ENCODE results near the gene KCNQ1. TPM values are rescaled to one million over a fixed set of nuclear protein-coding genes. Genes with fewer than 3 reads are reported as not detected.

KCNQ1 gene
- total RNA-seq, 1 donor from 2014 or later: 1.6 TPM

DNA sequence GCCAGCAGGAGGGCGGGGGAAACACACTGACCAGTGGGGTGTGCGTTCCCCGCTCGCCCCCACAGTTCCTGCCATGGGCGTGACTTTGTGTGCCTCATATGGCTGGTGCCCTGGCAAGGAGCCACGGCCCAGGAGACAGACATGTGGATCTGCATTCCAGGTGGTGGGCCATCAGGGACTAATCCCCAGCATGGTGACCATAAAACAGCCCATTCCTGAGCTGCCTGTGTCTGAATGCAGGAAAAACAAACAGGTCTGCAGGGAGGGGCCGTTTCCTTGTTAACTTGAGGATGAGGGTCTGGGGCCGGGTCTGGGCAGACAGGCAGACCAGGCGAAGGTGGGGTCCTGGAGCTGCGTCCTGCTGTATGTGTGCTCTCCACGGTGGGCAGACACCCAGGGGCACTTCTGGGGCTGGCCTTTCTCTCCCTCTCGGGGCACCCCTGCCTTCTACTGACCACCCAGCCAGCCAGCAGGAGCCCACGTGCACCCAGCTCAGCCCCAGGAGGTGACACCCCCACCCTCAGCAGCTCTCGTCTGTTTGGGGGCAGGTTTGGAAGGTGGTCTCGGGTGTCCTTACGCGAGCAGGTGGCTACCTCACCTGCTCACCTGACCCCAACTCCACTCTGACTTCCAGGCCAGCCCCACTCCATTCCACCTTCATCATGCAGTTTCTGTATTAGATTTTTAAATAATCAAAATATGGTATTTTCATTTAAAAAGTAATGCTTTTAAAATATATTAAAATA lies 134.7 kb downstream of the KCNQ1 start:
- Histone ChIP-seq H3K4me3 (ENCODE audit: low read depth, low read length) (no peak overlapping the region), H3K27me3 (ENCODE audit: control insufficient read depth, insufficient read depth, low read length) (no peaks in the 10 kb centered on the region), H3K36me3 (ENCODE audit: control insufficient read depth, insufficient read depth, low read length) (no peaks in the 10 kb centered on the region)
- TF ChIP-seq, protein P1, sequence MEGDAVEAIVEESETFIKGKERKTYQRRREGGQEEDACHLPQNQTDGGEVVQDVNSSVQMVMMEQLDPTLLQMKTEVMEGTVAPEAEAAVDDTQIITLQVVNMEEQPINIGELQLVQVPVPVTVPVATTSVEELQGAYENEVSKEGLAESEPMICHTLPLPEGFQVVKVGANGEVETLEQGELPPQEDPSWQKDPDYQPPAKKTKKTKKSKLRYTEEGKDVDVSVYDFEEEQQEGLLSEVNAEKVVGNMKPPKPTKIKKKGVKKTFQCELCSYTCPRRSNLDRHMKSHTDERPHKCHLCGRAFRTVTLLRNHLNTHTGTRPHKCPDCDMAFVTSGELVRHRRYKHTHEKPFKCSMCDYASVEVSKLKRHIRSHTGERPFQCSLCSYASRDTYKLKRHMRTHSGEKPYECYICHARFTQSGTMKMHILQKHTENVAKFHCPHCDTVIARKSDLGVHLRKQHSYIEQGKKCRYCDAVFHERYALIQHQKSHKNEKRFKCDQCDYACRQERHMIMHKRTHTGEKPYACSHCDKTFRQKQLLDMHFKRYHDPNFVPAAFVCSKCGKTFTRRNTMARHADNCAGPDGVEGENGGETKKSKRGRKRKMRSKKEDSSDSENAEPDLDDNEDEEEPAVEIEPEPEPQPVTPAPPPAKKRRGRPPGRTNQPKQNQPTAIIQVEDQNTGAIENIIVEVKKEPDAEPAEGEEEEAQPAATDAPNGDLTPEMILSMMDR (IDR thresholded peaks at IDR 0.05; ENCODE audit: insufficient read depth, low read length, severe bottlenecking): no peak
- DNase-seq (ENCODE audit: low read depth): no peak
- FAIRE-seq: no peak

DNA sequence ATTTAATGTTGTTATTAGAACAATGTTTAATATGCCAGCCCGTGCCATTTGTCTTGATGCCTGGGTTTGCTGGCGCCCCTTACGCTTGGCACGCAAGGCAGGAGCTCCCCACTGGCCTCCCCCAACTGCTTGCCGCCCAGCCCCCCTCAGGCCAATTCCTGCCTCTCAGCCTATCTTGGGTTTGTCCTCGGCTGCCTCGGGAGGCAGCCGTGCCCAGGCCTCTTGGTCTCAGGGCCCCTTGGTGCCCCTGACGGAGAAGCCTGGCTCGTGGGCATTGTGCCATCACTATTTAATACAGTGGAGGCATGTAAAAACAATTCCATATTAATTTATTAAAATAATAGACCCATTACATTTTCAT lies 135.2 kb downstream of the KCNQ1 start:
- H3K27me3 ChIP-seq (ENCODE audit: control insufficient read depth, insufficient read depth, low read length): no peaks in the 10 kb centered on the region
- H3K4me3 ChIP-seq (ENCODE audit: low read depth, low read length): no peak overlapping the region
- H3K36me3 ChIP-seq (ENCODE audit: control insufficient read depth, insufficient read depth, low read length): no peaks in the 10 kb centered on the region
- FAIRE-seq (no peak), DNase-seq (ENCODE audit: low read depth) (no peak)
- TF ChIP-seq, protein P1 (IDR thresholded peaks at IDR 0.05; ENCODE audit: insufficient read depth, low read length, severe bottlenecking): no peak

DNA sequence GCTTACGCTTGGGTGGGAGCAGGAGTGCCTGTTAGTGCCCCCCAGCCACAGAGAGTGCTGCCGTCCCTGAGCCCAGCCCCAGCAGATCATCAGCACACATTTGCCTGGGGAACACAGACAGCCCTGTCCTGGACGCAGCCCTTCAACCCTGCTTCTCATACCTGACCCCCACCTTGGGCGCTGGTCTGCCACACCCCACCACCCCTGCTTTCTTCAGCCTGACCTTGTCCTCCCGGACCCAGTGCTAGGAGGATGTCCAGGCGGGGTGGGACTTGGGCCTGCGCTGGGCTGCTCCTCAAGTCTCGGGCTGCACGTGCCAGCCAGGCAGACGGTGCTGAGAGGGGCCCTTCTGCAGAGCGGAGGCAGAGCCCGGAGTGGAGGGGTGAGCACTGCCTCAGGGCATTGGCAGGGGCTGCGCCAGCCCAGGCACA lies 135.8 kb downstream of the KCNQ1 start:
- TF ChIP-seq, protein P1 (IDR thresholded peaks at IDR 0.05; ENCODE audit: insufficient read depth, low read length, severe bottlenecking): no peak
- FAIRE-seq (no peak), DNase-seq (ENCODE audit: low read depth) (no peak)
- H3K36me3 ChIP-seq (ENCODE audit: control insufficient read depth, insufficient read depth, low read length): no peaks in the 10 kb centered on the region
- no peaks in the 10 kb centered on the region for H3K27me3 ChIP-seq (ENCODE audit: control insufficient read depth, insufficient read depth, low read length)
- H3K4me3 ChIP-seq (ENCODE audit: low read depth, low read length): no peak overlapping the region

DNA sequence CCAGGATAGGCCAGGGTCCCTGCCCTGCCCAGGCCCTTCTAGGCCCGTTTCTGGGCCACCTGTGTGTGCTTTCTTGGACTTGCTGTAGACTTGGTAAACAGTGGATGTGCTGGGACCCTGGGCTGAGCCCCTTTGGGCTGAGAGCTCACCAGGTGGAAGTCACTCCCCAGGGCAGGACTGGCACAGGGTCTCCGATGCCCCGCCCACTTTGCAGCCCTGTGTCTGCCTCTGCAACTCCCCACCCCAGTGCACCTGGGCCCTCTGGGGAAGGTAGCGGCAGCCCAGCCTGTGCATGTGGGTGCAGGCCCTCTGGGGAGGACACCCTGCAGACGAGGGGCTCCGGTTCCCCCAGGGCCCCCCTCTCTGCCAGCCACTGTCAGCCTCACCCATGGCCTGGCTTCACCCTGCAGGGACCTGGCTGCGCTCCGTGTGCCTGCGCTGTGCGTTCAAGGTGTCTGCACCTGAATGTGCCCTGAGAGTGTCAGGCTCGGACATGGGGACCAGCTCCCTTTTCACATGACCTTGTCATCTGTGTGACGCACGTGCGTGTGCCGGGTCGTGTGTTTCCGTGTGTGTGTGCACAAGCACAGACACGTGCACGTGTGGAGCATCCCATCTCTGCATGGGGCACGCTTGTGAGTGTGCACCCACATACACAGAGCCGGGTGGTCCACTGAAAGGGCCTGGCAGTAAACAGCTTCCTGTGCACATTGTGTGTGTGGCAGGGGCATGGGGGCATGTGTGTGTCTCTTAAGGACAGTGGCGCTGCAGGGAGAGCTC lies 136.5 kb downstream of the KCNQ1 start:
- no peaks in the 10 kb centered on the region for H3K36me3 ChIP-seq (ENCODE audit: control insufficient read depth, insufficient read depth, low read length)
- FAIRE-seq (no peak), DNase-seq (ENCODE audit: low read depth) (no peak)
- H3K27me3 ChIP-seq (ENCODE audit: control insufficient read depth, insufficient read depth, low read length): no peaks in the 10 kb centered on the region
- TF ChIP-seq, protein P1 (IDR thresholded peaks at IDR 0.05; ENCODE audit: insufficient read depth, low read length, severe bottlenecking): no peak
- no peak overlapping the region for H3K4me3 ChIP-seq (ENCODE audit: low read depth, low read length)

DNA sequence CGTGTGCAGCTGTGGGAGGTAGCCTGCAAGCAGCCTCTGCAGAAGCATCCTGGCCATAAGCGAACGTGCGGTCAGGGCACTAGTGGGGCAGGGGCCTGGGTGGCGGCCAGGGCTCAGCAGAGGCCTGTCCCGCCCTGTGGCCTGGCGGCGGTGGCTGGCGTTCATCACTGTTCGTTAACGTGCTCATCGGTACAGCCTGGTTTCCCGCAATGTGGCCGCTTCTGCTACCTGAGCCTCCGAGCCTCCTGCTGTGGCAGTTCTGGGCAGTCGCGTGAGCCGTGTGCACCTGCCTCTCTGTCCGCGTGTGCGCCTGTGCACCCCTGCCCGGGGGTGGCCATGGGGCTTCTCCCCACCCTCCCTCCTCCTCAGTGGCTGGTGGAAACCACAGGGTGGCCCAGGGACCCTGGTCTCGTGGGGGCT lies 137.1 kb downstream of the KCNQ1 start:
- Histone ChIP-seq H3K27me3 (ENCODE audit: control insufficient read depth, insufficient read depth, low read length) (no peaks in the 10 kb centered on the region), H3K36me3 (ENCODE audit: control insufficient read depth, insufficient read depth, low read length) (no peaks in the 10 kb centered on the region), H3K4me3 (ENCODE audit: low read depth, low read length) (no peak overlapping the region)
- TF ChIP-seq, protein P1 (IDR thresholded peaks at IDR 0.05; ENCODE audit: insufficient read depth, low read length, severe bottlenecking): no peak
- DNase-seq (ENCODE audit: low read depth) (no peak), FAIRE-seq (no peak)

All from bronchial epithelial cell (primary cell).